HL-60 (cell line): ENCODE data around the gene PTPRJ.
"Not testable (repeated sequence)": the region's sequence is repeated elsewhere in the genome, so short reads cannot be mapped to it uniquely, and the experiment has no call there.

ENCODE experiments used
- DNase-seq, 2 experiments: peaks; one replicate each; pipeline ENCODE4 v3.0.0-alpha.2; 2010 to 2020; ENCODE audit warnings: low read depth in 1 of 2, low spot score in 1 of 2
- H3K27ac ChIP-seq: fragments of 250-450 bp; sonication (Bioruptor Pico); replicated peaks from 2 replicates; pipeline ENCODE4 v1.5.1; 2020; ENCODE audit warnings: mild to moderate bottlenecking, moderate library complexity
- H3K27me3 ChIP-seq: fragments of 250-450 bp; sonication (Bioruptor Pico); 2 replicates; pipeline ENCODE4 v1.5.1; 2021; ENCODE audit warnings: mild to moderate bottlenecking, moderate library complexity; ENCODE audit not compliant: insufficient read depth, poor library complexity, severe bottlenecking
- H3K4me3 ChIP-seq: replicated peaks from 2 replicates; pipeline ENCODE4 v1.5.1; 2011; ENCODE audit warnings: mild to moderate bottlenecking, control low read depth, low read length; ENCODE audit not compliant: insufficient read depth
- GABPA ChIP-seq: IDR thresholded peaks from 2 replicates; pipeline ENCODE4 v1.6.1; 2012; ENCODE audit warnings: low read depth
- POLR2AphosphoS5 ChIP-seq: IDR thresholded peaks from 2 replicates; pipeline ENCODE4 v1.6.1; 2012; ENCODE audit warnings: low read depth
- SPI1 ChIP-seq: IDR thresholded peaks from 2 replicates; pipeline ENCODE4 v1.6.1; 2012; ENCODE audit warnings: low read depth, mild to moderate bottlenecking, borderline replicate concordance
- TF ChIP-seq, protein P1 (sequence below): IDR thresholded peaks from one replicate; pipeline ENCODE4 v1.5.1; 2011; ENCODE audit warnings: low read length, control low read depth, inconsistent platforms; ENCODE audit not compliant: insufficient read depth
- TF ChIP-seq, protein P2 (sequence below): IDR thresholded peaks from 2 replicates; pipeline ENCODE4 v1.6.1; 2012; ENCODE audit warnings: low read depth; ENCODE audit not compliant: insufficient replicate concordance

Gene PTPRJ

DNA sequence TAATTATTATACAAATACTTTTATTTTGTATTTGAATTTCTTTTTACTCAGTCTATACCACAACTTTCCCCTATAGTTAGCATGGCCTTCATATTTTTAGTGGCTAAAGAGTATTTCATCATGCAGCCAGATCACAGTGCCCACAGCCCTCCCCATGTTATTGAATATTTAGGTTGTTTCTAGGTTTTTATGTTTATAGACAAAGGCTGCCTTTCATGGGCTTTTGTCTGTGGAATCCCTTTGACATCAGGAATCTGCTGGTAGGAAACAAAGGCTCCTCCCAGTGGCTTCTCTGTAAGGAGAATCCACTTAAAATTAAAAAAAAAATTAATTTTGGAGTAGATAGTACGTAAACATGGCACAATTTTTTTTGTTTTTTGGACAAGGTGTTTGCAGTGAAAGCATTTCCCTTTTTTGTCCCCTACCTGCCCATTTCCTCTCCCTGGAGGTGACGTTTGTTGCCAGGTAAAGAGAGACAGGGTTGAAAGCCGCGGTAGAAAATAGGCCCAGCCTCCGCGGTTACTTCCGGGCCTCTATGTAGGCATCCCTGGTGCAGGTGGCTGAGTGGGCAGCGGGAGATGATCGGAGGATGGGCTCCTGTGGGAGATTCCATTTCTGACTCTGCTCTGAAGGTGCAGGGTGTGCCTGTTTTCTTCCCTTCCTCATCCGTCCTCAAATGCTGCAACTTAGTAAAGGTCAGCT, 154.0 kb downstream of the PTPRJ start:
- TF ChIP-seq, protein P1, sequence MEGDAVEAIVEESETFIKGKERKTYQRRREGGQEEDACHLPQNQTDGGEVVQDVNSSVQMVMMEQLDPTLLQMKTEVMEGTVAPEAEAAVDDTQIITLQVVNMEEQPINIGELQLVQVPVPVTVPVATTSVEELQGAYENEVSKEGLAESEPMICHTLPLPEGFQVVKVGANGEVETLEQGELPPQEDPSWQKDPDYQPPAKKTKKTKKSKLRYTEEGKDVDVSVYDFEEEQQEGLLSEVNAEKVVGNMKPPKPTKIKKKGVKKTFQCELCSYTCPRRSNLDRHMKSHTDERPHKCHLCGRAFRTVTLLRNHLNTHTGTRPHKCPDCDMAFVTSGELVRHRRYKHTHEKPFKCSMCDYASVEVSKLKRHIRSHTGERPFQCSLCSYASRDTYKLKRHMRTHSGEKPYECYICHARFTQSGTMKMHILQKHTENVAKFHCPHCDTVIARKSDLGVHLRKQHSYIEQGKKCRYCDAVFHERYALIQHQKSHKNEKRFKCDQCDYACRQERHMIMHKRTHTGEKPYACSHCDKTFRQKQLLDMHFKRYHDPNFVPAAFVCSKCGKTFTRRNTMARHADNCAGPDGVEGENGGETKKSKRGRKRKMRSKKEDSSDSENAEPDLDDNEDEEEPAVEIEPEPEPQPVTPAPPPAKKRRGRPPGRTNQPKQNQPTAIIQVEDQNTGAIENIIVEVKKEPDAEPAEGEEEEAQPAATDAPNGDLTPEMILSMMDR, result no peak
- TF ChIP-seq POLR2AphosphoS5, result no peak
- TF ChIP-seq SPI1, result no peak
- no peak for TF ChIP-seq GABPA
- TF ChIP-seq, protein P2, sequence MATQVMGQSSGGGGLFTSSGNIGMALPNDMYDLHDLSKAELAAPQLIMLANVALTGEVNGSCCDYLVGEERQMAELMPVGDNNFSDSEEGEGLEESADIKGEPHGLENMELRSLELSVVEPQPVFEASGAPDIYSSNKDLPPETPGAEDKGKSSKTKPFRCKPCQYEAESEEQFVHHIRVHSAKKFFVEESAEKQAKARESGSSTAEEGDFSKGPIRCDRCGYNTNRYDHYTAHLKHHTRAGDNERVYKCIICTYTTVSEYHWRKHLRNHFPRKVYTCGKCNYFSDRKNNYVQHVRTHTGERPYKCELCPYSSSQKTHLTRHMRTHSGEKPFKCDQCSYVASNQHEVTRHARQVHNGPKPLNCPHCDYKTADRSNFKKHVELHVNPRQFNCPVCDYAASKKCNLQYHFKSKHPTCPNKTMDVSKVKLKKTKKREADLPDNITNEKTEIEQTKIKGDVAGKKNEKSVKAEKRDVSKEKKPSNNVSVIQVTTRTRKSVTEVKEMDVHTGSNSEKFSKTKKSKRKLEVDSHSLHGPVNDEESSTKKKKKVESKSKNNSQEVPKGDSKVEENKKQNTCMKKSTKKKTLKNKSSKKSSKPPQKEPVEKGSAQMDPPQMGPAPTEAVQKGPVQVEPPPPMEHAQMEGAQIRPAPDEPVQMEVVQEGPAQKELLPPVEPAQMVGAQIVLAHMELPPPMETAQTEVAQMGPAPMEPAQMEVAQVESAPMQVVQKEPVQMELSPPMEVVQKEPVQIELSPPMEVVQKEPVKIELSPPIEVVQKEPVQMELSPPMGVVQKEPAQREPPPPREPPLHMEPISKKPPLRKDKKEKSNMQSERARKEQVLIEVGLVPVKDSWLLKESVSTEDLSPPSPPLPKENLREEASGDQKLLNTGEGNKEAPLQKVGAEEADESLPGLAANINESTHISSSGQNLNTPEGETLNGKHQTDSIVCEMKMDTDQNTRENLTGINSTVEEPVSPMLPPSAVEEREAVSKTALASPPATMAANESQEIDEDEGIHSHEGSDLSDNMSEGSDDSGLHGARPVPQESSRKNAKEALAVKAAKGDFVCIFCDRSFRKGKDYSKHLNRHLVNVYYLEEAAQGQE, result no peak
- no peak for DNase-seq
- H3K27me3 ChIP-seq, result no peaks in the 10 kb centered on the region
- H3K27ac ChIP-seq, result no peak overlapping the region
- no peak overlapping the region for H3K4me3 ChIP-seq

DNA sequence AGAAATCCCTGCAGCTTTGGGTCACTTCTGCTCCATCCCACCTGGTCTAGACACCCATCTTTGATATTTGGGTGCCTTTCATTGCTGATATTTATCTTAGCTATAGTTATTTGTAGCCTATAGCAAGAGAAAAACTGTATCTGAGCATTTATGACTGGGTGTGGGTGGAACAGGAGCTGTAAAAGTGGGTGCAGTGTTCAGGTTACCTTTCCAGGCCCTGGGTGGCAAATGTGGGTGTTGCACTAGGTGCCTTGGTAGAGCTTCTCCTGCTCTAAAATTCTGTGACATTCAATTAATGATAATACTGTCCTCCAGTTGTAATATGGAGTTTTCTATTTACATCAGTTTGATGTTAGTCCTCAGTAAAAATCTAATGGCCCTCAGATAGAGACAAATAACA, 157.9 kb downstream of the PTPRJ start:
- Histone ChIP-seq H3K4me3 (no peak overlapping the region), H3K27me3 (no peaks in the 10 kb centered on the region), H3K27ac (no peak overlapping the region)
- DNase-seq, result no peak
- TF ChIP-seq, protein P2, result no peak
- TF ChIP-seq, protein P1, result no peak
- TF ChIP-seq GABPA, result no peak
- no peak for TF ChIP-seq POLR2AphosphoS5
- TF ChIP-seq SPI1, result no peak

DNA sequence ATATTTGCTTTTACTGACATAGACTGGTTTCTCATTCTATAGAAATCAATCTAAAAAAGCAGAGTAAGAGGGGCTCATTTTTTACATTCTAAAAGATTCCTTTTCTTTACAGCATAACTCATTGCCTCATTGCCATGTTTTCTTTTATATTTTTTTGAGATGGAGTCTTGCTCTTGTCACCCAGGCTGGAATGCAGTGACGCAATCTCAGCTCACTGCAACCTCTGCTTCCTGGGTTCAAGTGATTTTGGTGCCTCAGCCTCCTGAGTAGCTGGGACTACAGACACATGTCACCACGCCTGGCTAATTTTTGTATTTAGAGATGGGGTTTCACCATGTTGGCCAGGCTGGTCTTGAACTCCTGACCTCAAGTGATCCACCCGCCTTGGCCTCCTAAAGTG, 159.5 kb downstream of the PTPRJ start:
- H3K27me3 ChIP-seq, H3K27ac ChIP-seq, DNase-seq, H3K4me3 ChIP-seq: not testable (repeated sequence)

DNA sequence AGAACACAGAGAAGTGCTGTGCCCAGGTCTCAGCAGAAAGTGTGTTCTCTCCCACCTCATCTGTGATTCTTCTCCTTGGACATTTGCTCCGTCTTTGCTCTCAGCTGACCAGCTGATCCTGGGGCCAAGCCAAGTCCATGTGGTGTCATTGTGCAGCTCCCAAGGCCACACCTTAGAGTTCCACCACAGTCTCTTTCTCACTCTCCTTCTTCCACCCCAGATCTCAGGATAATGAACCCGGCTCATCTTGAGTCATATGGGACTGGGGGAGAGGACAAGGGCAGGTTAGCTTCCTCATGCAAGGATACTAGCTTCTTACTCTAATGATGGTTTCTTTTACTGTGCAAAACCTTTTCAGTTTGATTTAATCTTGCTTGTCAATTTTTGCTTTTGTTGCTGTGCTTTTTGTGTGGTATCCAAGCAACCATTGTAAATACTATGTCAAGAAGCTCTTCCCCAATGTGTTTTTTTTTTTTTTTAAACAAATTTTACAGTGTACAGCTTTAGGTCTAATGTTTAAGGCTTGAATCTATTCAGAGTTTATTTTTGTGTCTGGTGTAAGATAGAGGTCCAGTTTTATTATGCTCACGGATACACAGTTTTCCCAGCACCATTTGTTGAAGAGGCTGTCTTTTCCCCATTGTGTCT, 161.2 kb downstream of the PTPRJ start:
- H3K27ac ChIP-seq, result no peak overlapping the region
- DNase-seq, result no peak
- no peaks in the 10 kb centered on the region for H3K27me3 ChIP-seq
- H3K4me3 ChIP-seq, result no peak overlapping the region
- TF ChIP-seq GABPA, result no peak
- TF ChIP-seq, protein P2, result no peak
- TF ChIP-seq SPI1, result no peak
- no peak for TF ChIP-seq POLR2AphosphoS5
- TF ChIP-seq, protein P1, result no peak
